T-helper 2 cell (primary cell): ENCODE measurements around the gene CCNY.

Experiments
- DNase-seq, 5 experiments: peaks; one replicate each; pipeline versions ENCODE4 v3.0.0 to v3.0.0-alpha.2; 2012 to 2022

CCNY gene

DNA sequence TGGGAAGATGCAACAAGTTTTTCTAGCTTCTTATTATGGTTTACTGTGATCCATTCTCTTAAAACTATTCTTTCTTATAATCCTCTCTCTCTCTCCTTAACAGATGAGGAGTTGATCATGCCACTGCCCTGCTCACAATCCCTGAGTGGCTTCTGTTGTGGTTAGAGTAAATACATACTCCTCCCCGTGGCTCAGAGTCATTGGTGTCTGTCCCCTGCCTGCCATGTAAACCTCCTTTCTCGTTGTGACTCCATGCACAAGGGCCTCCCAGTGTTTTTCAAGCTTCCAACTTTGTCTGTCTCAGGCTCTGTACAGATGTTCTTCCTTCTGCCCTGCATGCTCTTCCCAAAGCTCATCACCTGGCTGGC is 20.4 kb downstream of the CCNY start:
- peak in 1 of 5 experiments; percentile 77 for DNase-seq

DNA sequence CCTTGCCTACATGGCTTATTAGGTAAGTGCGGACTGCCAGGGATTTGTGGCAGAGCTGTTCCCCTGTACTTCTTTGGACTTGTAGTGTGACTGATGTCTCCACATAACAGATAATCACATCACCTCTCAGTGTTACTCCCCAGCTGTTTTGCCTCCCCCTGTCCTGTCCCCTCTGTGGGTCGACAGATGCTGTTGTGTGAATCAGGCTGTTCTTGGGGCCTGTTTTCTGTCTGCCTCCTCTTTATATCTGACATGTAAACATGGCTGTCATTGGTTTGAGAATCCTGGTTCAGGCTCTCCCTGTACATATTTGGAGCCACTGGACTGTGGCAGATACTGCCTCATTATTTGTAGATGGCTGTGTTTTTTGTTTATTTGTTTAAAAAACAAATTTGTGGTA is 22.7 kb downstream of the CCNY start:
- no peak for DNase-seq

DNA sequence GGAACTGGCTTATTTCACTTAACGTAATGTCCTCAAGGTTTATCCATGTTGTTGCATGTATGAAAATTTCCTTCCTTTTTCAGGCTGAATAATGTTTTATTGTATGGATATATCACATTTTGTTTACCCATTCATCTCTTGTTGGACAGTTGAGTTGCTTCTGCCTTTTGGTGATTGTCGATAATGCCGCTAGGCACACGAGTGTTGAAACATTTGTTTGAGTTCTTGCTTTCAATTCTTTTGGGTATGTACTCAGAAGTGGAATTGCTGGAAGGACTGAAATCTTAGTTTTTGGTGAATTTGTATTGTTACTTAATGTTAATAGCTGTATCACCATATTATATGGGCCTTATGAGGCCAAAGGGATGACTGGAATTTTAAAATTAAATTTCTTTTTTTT is 23.6 kb downstream of the CCNY start:
- DNase-seq = no peak

- no peak for DNase-seq
Measured at GRCh38 chr10:35362701-35363350, 26.5 kb downstream of the CCNY start.

DNA sequence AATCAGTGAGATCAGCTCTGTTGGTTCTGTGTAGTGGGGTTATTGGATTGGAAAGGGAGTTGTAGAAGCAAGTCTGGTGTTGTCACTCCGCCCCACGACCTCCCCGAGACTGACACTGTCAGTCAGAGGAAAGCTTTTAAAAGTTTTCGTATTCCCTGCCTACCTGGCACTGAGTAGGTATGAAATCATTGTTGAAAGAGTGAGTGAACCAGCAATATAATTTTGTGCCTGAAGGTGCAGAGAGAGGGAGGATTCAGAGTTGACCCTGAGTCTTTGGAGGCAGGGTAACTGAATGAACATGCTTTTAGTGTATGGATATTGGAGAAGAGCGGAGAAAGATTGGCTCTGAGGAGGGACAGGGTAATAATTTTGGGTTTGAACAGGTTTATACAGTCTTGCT is 27.3 kb downstream of the CCNY start:
- no peak for DNase-seq

DNA sequence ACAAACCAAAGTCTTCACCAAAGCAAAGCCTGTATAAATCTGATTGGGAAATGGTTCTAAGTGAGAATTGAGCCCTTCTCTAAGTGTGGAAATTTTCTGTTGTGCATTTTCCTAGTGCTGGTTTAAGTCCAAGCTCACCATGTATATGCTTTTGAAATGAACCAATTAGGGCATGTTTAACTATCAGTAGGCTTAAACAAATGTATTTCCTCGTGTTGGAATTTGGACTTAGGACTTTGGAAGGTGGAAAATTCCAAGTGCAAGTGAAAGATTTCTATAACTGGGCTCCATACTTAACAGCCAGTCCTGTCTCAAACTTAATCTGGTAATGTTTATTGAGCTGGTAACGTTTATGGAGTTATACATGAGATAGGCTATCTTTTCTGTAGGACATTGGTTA is 28.5 kb downstream of the CCNY start:
- DNase-seq = no peak

GRCh38 chr10:35365994-35366393 is 29.7 kb downstream of the CCNY start:
- no peak for DNase-seq

DNA sequence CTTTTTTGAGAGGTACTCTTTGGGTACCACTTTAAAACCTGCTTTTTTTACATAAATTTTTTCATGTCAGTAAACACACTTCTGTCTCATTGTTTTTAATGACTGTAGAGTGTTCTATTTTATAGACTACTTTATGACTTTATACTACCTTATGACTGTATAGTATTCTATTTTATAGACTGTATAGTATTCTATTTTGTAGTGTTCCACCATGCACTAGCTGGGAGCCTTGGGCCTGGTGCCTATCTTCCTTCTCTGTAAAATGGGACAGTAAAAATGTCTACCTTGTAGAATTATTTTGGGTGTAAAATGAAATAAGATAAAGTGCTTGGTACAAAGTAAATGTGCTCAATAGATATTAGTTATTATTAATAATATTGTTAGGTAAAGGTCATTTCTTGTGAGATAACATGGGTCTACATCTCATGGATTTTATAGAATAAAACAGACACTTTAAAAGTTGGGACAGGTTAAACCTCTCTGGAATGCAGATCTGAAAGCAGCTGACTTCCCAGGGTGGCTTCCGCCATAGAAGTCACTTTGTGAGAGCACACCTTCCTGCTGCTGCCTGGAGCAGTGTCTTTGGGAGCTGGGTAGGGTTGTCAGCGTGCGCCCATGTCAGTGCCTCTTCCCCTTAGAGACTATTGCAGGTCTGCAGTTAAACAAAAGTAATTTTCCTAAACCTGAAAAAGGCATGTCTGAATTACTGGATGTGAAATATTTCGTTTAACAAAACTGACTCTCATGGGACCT is 31.0 kb downstream of the CCNY start:
- no peak for DNase-seq

DNA sequence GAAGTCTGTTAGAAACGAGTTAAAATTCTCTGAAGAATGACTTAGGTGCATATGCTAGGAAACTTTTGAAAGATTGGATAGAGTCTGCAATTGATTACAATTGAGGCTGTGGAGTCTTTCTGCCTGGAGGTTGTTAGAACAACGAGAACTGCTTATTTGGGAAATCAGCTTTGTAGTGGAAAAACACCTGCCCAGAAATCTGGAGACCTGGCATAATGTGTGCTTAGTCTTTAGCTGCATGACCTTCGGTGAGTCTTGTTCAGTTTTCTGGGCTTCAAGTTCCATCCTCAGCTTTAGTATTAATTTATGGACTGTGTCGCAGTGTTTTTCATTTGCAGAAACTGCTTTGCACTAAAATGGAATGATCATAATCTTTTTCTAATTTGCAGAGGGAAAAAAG is 31.7 kb downstream of the CCNY start:
- DNase-seq = no peak

DNA sequence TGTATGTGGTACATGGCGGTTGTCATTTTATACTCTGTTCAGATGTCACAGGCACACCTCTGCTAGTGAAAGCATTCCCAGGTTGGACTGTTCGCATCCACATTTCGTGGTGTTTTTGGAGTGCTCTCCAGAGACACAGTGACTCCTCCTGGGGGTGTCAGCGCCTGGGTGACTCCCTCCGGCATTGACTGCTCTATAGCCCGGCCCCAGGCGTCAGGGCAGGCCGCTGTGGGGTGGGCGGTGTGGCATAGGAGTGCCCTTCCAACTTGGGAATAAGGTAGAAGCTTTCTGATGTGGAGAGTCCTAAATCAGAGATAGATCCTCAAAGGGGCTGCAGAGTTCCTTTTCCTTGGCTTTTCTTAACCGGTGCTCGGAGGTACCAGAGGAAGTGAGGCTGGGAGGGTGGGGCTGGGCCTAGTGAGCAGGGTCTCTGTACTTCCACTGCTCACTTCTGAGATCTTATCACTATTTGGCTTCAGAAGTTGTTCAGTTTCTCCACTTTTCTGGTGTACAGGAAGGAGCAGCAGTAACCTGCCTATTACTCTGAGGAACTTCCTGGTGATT is 32.3 kb downstream of the CCNY start:
- no peak for DNase-seq

- no peak for DNase-seq
Measured at GRCh38 chr10:35369049-35369611, 32.8 kb downstream of the CCNY start.

- DNase-seq = no peak
Measured at GRCh38 chr10:35371731-35372130, 35.4 kb downstream of the CCNY start.

DNA sequence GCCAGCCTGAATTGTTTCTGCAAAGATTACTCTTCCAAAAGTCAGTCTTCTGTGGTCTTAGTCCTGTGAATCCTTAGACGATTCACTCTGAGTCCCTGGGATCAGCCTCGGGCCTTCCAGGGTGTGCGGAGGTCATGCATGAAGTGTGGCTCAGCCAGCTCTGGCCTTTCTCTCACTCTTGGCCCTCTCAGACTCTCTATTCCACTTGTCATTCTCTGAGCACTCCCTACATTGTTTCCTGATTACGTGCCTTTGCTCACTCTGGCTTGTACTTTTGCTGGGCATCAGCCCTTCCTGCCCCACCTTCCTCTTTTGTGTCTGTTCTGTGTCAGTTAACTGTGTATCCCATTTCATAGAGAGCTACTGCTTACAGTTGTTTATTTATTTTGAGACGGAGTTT is 36.0 kb downstream of the CCNY start:
- DNase-seq = no peak

- no peak for DNase-seq
Measured at GRCh38 chr10:35375091-35375765, 38.9 kb downstream of the CCNY start.

- no peak for DNase-seq
Measured at GRCh38 chr10:35377050-35377728, 40.9 kb downstream of the CCNY start.

GRCh38 chr10:35378541-35379210 is 42.4 kb downstream of the CCNY start:
- no peak for DNase-seq

DNA sequence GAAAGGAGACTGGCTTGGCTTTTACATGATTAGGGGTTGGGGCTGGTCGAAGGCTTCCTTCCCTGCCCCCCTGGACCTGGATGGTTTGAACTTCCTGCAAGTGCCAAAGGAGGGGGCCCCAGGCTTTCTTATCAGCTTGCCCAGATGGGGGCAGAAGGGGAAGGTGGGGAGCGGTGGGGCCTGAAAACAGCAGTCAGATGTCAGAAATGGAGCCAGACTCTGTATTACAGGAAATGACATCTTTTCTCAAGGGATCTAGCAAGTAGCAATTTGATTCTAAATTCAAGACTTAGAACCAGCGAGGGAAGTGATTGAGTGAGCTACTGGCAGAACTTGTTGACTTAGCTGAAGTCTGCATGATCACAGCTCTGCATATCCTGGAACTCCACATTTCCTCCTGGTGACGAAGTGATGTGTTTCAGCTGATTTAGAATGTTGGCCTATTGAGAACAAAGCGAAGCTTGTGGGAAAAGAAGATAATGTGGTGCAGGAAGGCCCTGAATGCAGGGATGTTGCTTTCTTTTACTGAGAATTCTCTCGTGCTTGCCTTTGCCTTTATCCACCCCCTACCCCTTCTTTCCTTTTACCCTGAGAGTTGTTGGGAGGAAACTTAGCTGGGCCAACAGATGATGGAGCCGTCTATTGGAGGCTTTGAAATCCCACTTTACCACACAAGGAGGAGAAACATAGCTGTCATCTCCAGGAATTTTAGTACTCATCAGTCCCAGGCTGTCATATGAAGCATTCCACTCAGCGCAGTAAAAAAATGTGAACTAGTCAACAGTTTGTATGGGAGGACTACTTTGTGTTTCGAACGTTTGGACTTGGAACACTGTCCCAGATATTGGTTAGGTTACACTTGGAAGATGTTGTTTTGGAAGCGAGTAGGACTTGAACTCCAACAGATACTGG is 43.2 kb downstream of the CCNY start:
- peak in 1 of 5 experiments; percentile 11 for DNase-seq

DNA sequence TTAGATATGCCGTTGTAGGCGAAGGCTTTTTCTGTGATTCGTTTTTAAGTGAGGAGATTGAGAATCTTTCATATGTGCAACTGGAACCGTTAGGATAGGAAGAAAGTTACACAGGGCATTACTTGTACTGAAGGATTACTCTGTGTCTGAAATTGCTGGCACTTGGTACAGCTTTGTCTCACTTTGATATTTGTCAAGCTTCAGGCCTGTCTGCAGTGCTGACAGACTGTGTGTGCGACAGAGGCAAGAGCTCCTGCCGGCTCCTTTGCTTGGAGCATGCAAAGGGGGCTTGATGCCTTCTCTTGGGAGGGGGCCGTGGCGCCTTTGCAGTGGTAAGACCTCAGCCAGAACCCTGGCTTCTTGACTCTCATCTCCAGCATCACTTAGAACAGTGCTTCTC is 45.8 kb downstream of the CCNY start:
- DNase-seq = no peak

DNA sequence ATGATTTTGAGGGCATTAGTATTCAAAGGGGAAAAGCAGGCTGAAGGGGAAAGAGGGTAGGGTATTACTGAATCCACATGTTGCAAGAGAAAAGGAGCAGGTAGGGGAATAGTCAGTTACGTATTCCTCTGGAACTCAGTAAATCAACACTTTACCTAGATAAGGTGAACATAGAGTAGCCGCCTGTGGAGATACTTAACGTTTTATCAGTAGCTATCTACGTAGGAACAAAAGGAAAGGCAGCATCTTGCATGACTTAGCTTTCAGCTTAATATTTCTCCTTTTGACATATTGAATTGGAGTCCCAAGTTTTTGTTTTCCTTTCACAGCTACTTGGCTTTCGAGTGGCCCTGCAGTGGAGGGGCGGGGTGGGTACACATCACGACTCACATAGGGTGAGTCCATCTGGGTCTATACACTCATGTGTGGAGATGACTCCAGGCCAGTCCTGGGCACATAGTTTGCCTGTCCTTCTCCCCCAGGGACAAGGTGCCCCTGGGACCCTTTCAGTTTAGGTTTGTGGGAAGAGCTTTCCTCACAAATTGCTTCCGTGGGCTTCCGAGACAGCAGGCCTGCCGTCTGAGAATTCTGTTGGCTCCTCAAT is 48.1 kb downstream of the CCNY start:
- no peak for DNase-seq

GRCh38 chr10:35386594-35387174 is 50.4 kb downstream of the CCNY start:
- no peak for DNase-seq
